Endothelial cell (in vitro differentiated cells): ENCODE results near the gene ADGRG1. TPM values are rescaled to one million over a fixed set of nuclear protein-coding genes. Genes with fewer than 3 reads are reported as not detected.

Source experiments
- DNase-seq: peaks from one replicate; pipeline ENCODE4 v3.0.0; 2021; ENCODE audit warnings: low spot score
- H3K27ac Mint-ChIP-seq: one replicate; pipeline ENCODE4 v1.8.0; 2021; ENCODE audit warnings: mixed read lengths, inconsistent platforms; ENCODE audit not compliant: unreplicated experiment
- H3K27me3 Mint-ChIP-seq: one replicate; pipeline ENCODE4 v1.8.0; 2021; ENCODE audit warnings: mild to moderate bottlenecking, moderate library complexity, mixed read lengths, inconsistent platforms; ENCODE audit not compliant: unreplicated experiment
- H3K36me3 Mint-ChIP-seq: one replicate; pipeline ENCODE4 v1.8.0; 2021; ENCODE audit warnings: mild to moderate bottlenecking, low read depth, mixed read lengths, inconsistent platforms; ENCODE audit not compliant: unreplicated experiment
- H3K4me1 Mint-ChIP-seq: one replicate; pipeline ENCODE4 v1.8.0; 2021; ENCODE audit warnings: mild to moderate bottlenecking, mixed read lengths, inconsistent platforms; ENCODE audit not compliant: unreplicated experiment
- H3K4me3 Mint-ChIP-seq: one replicate; pipeline ENCODE4 v1.8.0; 2021; ENCODE audit warnings: mild to moderate bottlenecking, mixed read lengths, inconsistent platforms; ENCODE audit not compliant: unreplicated experiment
- H3K9me3 Mint-ChIP-seq: one replicate; pipeline ENCODE4 v1.8.0; 2021; ENCODE audit warnings: mixed read lengths, inconsistent platforms; ENCODE audit not compliant: unreplicated experiment
- CTCF ChIP-seq: fragments of 200-600 bp; sonication (generic); IDR thresholded peaks from one replicate; pipeline ENCODE4 v1.5.0; 2021; ENCODE audit warnings: antibody characterized with exemption; ENCODE audit not compliant: unreplicated experiment
- total RNA-seq: library from RNA; stranded (reverse); fragmentation: NEBNext Ultra II Directional; extraction: Animal tissue kit (Norgen Biotek cat#: 25700); gene quantifications from one replicate; pipeline ENCODE4 v1.2.1, GENCODE V29; 2021; ENCODE audit not compliant: unreplicated experiment

The ADGRG1 gene
- total RNA-seq, 1 donor from 2014 or later: 2.7 TPM

- H3K27me3 Mint-ChIP-seq: peaks cover 5% of the 10 kb centered on the region
- H3K4me3 Mint-ChIP-seq: no peak overlapping the region
- no peak overlapping the region for H3K27ac Mint-ChIP-seq
- DNase-seq: no peak
- no peak for TF ChIP-seq CTCF
- H3K36me3 Mint-ChIP-seq: no peaks in the 10 kb centered on the region
- H3K9me3 Mint-ChIP-seq: no peaks in the 10 kb centered on the region
- no peaks in the 10 kb centered on the region for H3K4me1 Mint-ChIP-seq
These were observed 14.9 kb upstream of the ADGRG1 start for GRCh38 chr16:57613514-57613913.

GRCh38 chr16:57614536-57614935, 13.9 kb upstream of the ADGRG1 start:
- DNase-seq: no peak
- no peaks in the 10 kb centered on the region for H3K9me3 Mint-ChIP-seq
- H3K27ac Mint-ChIP-seq: no peak overlapping the region
- TF ChIP-seq CTCF: no peak
- H3K4me1 Mint-ChIP-seq: no peaks in the 10 kb centered on the region
- no peaks in the 10 kb centered on the region for H3K36me3 Mint-ChIP-seq
- no peak overlapping the region for H3K4me3 Mint-ChIP-seq
- peaks cover 7% of the 10 kb centered on the region for H3K27me3 Mint-ChIP-seq

GRCh38 chr16:57614944-57615343, 13.5 kb upstream of the ADGRG1 start:
- no peak for TF ChIP-seq CTCF
- Mint-ChIP-seq H3K27me3 (peaks cover 7% of the 10 kb centered on the region), H3K9me3 (no peaks in the 10 kb centered on the region), H3K27ac (no peak overlapping the region), H3K4me3 (no peak overlapping the region), H3K36me3 (no peaks in the 10 kb centered on the region), H3K4me1 (no peaks in the 10 kb centered on the region)
- no peak for DNase-seq

- H3K36me3 Mint-ChIP-seq: no peaks in the 10 kb centered on the region
- no peak overlapping the region for H3K4me3 Mint-ChIP-seq
- no peak overlapping the region for H3K27ac Mint-ChIP-seq
- no peak for DNase-seq
- no peaks in the 10 kb centered on the region for H3K4me1 Mint-ChIP-seq
- peaks cover 7% of the 10 kb centered on the region for H3K27me3 Mint-ChIP-seq
- TF ChIP-seq CTCF: no peak
- H3K9me3 Mint-ChIP-seq: no peaks in the 10 kb centered on the region
These were observed 12.6 kb upstream of the ADGRG1 start for GRCh38 chr16:57615813-57616212.

- no peaks in the 10 kb centered on the region for H3K36me3 Mint-ChIP-seq
- no peak overlapping the region for H3K4me3 Mint-ChIP-seq
- no peaks in the 10 kb centered on the region for H3K9me3 Mint-ChIP-seq
- H3K27me3 Mint-ChIP-seq: peaks cover 7% of the 10 kb centered on the region
- no peaks in the 10 kb centered on the region for H3K4me1 Mint-ChIP-seq
- TF ChIP-seq CTCF: no peak
- DNase-seq: no peak
- H3K27ac Mint-ChIP-seq: no peak overlapping the region
These were observed 12.2 kb upstream of the ADGRG1 start for GRCh38 chr16:57616241-57616640.
